Transverse colon (tissue), 4 donors: Measurements from ENCODE around the gene EYA4.

Experiments used
- CTCF ChIP-seq, 5 experiments: fragments of 200-600 bp in 3 of 5; fragments of 450-650 bp in 2 of 5; sonication (generic) in 3 of 5; IDR thresholded peaks; 1 replicate in 2 of 5; 2 replicates in 3 of 5; pipeline ENCODE4 v1.5.1; 2016 to 2017; ENCODE audit warnings: antibody characterized with exemption in 5 of 5, inconsistent platforms in 3 of 5, mild to moderate bottlenecking in 2 of 5, moderate library complexity in 1 of 5
- EP300 ChIP-seq: sonication (generic); formaldehyde crosslinking; IDR thresholded peaks from one replicate; pipeline ENCODE4 v1.6.1; 2017; ENCODE audit warnings: antibody characterized with exemption, low read depth
- POLR2A ChIP-seq: fragments of 450-650 bp; IDR thresholded peaks from one replicate; pipeline ENCODE4 v1.6.1; 2016; ENCODE audit warnings: antibody characterized with exemption, mild to moderate bottlenecking, moderate library complexity
- POLR2AphosphoS5 ChIP-seq, 3 donors: sonication (generic); formaldehyde crosslinking; IDR thresholded peaks; one replicate each; pipeline ENCODE4 v1.6.1; 2016; ENCODE audit warnings: antibody characterized with exemption in 3 of 3

- no peak for TF ChIP-seq POLR2A
- TF ChIP-seq POLR2AphosphoS5 (IDR thresholded peaks at IDR 0.05): no peak
- TF ChIP-seq CTCF (IDR thresholded peaks at IDR 0.05): no peak
- TF ChIP-seq EP300: no peak
Observed at GRCh38 chr6:133436652-133437051, 195.5 kb downstream of the EYA4 start.
